Right ventricle myocardium inferior (tissue), 1 donor: ENCODE measurements around the gene KRTAP1-4. TPM values are rescaled to one million over a fixed set of nuclear protein-coding genes. Genes with fewer than 3 reads are reported as not detected.
"Not testable (repeated sequence)": the region's sequence is repeated elsewhere in the genome, so short reads cannot be mapped to it uniquely, and the experiment has no call there.

Experiments
- ATAC-seq: fragments of 200-7000 bp; cut with Tn5 transposase; one replicate; pipeline ENCODE4 v1.9.1; 2020; ENCODE audit warnings: mild to moderate bottlenecking, moderate library complexity
- DNase-seq: peaks from one replicate; pipeline ENCODE4 v3.0.0; 2021; ENCODE audit errors: missing footprints
- intact Hi-C: fragments of 100-400 bp; cut with DNase I; formaldehyde crosslinking; loops from one replicate; pipeline ENCODE4 v1.11.0; 2022
- long read RNA-seq: library from polyadenylated mRNA; unstranded; transcript quantifications from one replicate; pipeline ENCODE4 v2.0.0, GENCODE V29; 2021
- total RNA-seq: library from RNA; stranded (reverse); fragmentation: NEBNext Ultra II Directional; extraction: Animal tissue kit (Norgen Biotek cat#: 25700); gene quantifications from one replicate; pipeline ENCODE4 v1.2.1, GENCODE V29; 2021
- donor health status: DM: no; HTN: yes; CAD: no; lungs with severe emphysema.

KRTAP1-4 gene, protein sequence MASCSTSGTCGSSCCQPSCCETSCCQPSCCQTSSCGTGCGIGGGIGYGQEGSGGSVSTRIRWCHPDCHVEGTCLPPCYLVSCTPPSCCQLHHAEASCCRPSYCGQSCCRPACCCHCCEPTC
- total RNA-seq: not detected
- long read RNA-seq: 0 reads

DNA sequence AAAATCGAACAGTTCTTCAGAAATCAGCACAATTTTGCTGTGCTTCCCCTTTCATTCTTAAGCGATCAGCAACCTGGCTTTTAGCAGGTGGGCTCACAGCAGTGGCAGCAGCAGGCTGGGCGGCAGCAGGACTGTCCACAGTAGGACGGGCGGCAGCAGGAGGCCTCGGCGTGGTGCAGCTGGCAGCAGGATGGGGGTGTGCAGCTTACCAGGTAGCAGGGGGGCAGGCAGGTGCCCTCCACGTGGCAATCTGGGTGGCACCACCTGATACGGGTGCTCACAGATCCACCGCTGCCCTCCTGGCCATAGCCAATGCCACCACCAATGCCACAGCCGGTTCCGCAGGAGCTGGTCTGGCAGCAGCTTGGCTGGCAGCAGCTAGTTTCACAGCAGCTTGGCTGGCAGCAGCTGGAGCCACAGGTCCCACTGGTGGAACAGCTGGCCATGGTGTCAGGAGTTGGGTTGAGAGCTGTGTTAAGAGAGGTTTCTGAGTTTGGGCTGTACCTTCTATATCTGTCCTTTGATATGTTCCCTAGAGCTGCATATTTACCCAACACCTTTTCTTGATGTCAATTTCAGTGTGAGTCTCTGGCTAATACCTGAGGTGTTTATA is at the start of gene KRTAP1-4:
KRTAP1-4 (minus strand) TSS at position 563 of the 613 bp plus-strand sequence; CDS start at position 446, 117 bp downstream.
- no peak for DNase-seq
- intact Hi-C loops: no loop called here
- no peak for ATAC-seq

DNA sequence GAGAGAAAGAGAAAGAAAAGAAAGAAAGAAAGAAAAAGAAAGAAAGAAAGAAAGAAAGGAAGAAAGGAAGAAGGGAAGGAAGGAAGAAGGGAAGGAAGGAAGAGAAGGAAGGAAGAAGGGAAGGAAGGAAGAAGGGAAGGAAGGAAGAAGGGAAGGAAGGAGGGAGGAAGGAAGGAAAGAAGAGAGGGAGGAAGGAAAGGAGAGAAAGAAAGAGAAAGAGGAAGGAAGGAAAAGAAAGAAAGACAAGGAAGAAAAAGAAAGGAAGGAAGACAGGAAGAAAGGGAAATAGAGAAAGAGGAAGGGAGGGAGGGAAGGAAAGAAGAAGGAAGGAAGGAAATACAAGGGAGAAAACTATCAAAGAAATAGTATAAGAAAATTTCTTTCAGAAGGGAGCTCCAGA is 46.8 kb upstream of the KRTAP1-4 start:
- intact Hi-C loops: no loop called here
- no peak for ATAC-seq
- no peak for DNase-seq

DNA sequence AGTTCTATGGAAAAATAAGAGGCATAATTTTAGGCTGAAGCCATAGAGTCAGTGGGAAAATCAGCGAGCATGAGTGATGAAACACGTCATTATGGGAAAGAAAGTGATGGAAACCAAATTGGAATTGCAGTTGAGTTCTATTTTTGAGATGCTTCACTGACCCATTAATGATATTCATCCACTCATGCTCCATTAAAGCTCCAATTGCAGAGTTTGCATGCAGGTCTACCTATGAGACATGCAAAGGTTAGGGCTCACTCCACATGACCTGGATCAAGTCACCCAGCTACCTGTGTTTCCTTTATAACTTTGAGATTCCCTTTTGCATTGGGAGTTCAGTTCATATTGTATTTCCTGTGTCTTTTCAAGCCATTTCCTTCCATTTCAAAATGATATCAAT is 43.7 kb upstream of the KRTAP1-4 start:
- DNase-seq (no peak), ATAC-seq (no peak)
- intact Hi-C loops: no loop called here

DNA sequence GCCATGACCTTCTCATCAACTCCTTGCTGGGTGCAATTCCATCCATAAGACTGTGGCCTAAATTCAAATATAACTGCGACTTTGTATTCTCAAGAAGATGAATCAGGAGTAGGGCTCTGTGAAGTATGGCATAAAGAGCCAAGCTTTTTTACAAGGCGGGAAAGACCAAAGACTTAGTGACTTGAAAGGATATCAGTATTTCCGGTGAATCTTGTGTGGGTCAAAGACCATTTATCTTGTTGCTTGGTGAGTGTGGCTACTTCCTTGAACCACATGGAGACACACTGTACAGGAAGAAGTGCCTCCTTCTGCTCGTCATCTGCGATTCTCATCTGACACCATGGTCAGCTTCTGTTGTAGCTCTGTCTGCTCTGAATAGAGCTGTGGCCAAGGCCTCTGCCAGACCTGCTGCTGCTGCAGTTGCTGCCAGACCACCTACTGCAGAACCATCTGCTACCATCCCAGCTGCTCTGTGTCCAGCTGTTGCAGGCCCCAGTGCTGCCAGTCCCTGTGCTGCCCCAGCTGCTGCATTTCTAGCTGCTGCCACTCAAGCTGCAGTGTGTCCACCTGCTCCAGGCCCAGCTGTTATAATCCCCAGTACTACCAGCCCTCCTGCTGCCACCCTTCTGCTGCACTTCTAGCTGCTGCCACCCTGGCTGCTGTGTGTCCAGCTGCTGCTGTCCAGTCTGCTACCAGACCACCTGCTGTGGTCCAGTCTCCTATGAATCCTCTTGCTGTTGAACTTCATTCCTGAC is 41.8 kb upstream of the KRTAP1-4 start:
- ATAC-seq: no peak
- intact Hi-C loops: no loop called here
- no peak for DNase-seq

DNA sequence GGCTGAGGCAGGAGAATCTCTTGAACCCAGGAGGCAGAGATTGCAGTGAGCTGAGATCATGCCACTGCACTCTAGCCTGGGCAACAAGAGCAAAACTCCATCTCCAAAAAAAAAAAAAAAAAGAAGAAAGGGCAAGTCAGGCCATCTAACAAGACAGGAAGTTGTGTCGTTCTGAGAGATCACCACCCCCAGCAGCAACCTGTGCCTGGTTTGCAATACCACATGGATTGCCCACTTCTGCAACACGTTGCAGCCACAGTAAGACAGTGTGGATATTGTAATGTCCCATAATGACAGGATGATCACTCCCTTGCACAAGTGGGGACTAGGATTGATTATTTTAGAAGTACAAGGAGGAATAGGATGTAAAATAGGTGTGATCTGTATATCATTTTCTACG is 39.0 kb upstream of the KRTAP1-4 start:
- intact Hi-C loops: no loop called here
- DNase-seq (no peak), ATAC-seq (no peak)

DNA sequence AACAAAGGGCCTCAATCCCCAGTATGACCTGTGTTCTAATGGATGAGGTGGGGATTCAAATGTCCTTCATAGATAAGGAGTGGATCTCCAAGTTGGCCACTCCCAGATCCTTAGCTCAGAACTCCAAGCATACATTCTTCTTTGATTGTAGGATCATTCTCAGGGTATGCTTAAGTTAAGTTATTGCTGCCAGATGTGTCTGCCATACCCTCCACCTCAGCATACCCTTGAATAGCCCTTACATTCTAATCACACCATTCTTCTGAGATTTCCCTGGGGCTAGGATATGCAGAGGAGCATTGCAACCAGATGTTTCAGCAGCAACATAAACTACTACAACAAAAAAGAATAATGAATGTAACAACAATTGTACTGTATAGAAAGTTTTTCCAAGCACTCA is 37.3 kb upstream of the KRTAP1-4 start:
- intact Hi-C loops: no loop called here

DNA sequence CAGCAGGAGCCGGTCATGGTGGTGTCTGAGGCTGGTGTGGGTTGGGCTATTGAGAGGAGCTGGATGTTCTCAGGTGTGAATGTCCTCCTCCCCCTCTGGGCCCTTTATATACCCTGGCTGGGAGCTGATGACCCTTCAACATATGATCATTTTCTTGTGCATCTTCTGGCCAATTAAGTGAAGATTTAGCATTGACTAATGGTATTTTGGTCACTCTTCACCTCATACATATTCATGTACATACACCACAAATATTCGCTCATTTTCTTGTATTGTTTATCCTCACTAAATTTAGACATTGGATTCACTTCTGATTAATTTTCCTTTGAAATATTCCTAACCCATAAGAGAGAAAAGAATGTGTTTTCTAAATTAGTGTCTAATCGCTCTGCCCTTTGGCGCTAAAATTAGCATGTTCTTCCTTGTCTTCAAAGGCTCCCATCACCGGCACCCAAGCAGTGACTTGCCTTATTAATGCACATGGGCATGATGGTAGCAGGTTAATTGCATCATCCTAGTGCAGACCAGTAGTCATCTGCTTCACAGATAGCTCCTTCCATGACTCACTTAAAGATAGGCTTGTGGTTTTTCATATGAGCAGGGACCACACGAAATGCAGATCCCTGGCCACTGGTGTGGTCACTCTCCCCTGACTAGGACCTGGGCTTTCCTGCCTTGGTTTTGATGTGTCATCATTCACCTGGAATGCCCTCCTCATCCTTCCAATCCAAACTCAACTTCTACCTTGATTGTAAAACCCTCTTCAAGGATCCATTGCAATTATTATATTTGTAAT is 36.0 kb upstream of the KRTAP1-4 start, which contains the start of gene KRTAP2-4:
KRTAP2-4 (minus strand) TSS at position 51 of the 796 bp plus-strand sequence; CDS start at position 17, 34 bp downstream.
- DNase-seq (no peak), ATAC-seq (no peak)
- intact Hi-C loops: no loop called here

More for the DNA sequence above, 37.3 kb upstream of the KRTAP1-4 start:
- ATAC-seq: no peak
- no peak for DNase-seq

DNA sequence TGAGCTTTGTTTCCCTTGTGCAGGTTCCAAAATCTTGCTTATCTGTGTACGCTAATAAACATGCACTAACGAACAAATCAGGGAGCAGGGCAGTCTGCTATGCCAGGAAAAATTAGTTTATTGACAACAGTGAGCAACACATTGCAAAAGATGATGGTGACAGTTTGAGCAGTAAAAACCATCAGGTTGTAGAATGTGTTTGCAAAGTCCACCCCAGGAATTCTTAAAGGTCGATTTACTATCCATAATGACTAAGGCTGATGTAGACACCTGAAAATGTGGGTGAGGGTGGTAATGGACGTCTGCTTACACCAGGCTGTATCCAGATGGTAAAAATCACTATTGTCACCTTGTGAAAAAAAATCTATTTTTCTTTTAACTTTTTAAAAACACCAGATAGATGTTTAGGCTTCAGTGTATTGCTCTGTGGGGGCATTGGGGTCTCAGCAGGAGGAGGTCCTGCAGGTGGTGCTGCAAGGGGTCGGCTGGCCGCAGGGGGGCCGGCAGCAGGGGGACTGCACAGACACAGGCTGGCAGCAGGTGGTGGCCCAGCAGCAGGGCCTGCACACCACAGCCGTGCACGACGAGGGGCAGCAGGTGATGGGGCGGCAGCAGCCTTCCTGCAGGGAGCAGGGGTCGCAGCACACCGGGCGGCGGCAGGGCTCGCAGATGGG is 35.2 kb upstream of the KRTAP1-4 start:
- DNase-seq, intact Hi-C loops: not testable (repeated sequence)

DNA sequence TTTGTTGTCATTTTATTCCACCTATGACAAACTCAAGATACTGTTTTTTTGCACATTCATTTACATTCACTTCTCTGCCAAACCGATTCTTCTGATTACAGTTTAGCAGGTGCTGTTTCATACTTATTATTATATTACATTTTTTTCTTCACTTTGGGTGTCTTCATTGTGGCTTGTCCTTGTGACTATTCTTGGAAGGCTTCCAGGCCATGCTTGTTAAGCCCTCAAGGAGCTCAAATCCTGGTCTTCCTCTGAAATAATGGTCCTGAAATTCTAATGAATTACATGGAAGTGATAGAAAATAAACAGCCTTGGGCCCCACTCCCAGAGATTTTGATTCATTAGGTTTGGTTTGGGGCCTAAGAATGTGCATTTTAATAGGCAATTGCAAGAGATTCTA is 34.3 kb upstream of the KRTAP1-4 start:
- DNase-seq (no peak), ATAC-seq (no peak)
- intact Hi-C loops: no loop called here

More for the DNA sequence above, 35.2 kb upstream of the KRTAP1-4 start:
- not testable (repeated sequence) for ATAC-seq

DNA sequence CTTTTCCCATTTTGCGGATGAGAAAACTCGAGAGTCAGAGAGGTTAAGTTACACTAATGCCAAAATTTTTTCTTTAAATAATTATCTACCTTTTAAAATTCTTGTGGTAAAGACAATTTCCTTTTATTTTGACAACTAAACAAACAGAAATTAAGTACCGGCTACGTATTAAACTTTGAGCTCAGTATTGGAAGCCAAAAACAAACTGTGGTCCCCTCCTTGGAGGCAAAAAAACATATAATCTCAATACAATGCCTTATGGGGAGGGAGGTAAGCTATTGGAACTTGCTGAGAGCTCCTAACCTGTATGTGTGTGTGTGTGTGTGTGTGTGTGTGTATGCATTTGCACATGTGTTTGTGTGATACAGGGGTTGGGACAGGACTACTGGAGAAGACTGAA is 33.5 kb upstream of the KRTAP1-4 start:
- ATAC-seq: no peak
- DNase-seq: no peak
- intact Hi-C loops: no loop called here

DNA sequence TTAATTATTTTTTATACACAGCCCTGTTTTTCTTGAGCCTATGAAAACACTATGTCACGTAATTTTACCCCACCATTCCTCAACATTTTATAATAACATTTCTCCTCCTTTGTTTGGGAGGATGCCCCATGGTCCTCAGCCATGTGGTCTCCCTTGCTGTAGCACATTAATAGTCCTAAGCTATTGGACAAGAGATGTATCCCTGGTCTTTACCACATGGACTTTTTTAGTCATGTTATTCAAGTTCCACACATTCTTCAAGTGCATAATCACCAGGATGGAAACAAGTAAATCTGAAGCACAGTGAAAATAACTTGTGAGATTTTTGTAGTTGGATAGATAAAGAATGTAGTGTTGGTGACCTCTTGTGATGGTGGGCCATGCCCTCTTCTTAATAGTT is 32.0 kb upstream of the KRTAP1-4 start:
- intact Hi-C loops: no loop called here
- no peak for DNase-seq
- ATAC-seq: no peak

DNA sequence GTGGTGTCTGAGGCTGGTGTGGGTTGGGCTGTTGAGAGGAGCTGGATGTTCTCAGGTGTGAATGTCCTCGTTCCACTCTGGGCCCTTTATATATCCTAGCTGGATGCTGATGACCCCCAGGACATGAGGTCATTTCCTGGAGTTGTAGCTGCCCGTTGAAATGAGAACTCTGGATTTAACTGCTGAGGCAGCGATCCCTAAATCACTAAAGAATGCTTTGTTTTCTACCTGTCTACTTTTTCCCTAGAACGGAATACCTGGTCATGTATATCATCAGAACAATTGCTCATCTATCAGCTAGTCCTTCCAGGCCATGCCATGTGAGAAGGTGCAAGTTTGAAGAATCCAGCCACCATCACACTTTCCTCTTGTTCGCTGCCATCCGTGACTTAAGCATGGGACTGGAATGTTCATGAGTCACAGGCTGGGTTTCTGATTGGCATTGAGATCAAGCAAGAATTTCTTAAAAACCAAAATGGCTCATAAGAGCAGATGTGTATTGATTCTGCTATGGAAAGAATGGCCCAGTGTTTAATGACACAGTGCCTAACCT is 30.1 kb upstream of the KRTAP1-4 start, which contains the start of gene KRTAP2-3:
KRTAP2-3 (minus strand) TSS at position 63 of the 553 bp plus-strand sequence. CDS start 64 bp downstream, outside the sequence.
- ATAC-seq: no peak
- intact Hi-C loops: no loop called here
- no peak for DNase-seq

DNA sequence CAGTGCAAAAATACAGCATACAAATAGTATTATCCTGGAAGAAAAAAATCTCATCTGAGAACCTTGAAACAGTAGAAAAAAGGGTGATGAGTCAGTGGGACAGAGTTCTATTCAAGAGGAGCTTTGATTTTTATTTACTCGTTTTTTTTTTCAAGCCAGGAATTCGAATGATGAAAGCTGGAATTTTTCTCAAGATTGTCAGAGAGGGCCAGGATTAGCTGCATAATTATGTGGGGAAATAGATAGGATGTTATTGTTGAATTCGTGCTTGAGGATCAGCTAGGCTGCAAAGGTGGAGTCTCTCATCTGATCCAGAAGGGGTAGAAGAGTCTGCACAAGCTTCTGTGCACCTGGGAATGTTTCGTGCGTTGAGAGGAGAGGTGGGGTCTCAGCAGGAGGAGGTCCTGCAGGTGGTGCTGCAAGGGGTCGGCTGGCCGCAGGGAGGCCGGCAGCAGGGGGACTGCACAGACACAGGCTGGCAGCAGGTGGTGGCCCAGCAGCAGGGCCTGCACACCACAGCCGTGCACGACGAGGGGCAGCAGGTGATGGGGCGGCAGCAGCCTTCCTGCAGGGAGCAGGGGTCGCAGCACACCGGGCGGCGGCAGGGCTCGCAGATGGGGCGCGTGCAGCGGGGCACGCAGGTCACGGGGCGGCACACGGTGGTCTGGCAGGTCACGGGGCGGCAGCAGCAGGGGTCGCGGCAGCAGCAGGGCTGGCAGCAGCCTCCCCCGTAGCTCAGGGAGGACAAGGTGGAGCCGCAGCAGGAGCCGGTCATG is 29.5 kb upstream of the KRTAP1-4 start:
- ATAC-seq, DNase-seq, intact Hi-C loops: not testable (repeated sequence)

DNA sequence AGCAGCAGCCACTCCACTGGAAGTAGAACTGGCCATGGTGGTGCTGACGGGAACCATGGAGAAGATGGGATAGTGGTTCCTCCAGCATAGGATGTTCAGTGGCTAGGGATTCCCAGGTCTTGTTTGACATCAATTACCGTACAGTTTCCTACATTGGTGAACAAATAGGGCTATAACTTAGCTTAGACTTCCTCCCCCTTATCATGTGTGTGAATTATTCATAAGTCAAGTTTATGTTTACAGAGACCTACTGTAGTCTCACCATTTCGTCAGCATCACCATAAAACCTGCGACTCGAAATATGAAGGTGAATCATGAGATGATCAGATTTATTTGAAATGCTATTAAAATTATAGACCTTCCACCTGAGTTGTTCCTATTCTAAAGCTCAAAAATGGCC is 28.7 kb upstream of the KRTAP1-4 start:
- no peak for ATAC-seq

DNA sequence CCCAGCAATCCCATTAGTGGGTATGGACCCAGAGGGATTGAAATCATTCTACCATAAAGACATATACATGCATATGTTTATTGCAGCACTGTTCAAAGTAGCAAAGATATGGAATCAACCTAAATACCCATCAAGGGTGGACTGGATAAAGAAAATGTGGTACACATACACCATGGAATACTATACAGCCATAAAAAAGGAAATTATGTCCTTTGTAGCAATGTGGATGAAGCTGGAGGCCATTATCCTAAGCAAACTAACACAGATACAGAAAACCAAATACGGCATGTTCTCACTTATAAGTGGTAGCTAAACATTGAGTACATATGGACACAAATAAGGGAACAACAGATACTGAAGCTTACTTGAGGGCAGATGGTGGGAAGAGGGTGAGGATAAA is 27.6 kb upstream of the KRTAP1-4 start:
- ATAC-seq: no peak
- intact Hi-C loops: no loop called here
- DNase-seq: no peak

More for the DNA sequence above, 28.7 kb upstream of the KRTAP1-4 start:
- intact Hi-C loops: no loop called here
- no peak for DNase-seq

DNA sequence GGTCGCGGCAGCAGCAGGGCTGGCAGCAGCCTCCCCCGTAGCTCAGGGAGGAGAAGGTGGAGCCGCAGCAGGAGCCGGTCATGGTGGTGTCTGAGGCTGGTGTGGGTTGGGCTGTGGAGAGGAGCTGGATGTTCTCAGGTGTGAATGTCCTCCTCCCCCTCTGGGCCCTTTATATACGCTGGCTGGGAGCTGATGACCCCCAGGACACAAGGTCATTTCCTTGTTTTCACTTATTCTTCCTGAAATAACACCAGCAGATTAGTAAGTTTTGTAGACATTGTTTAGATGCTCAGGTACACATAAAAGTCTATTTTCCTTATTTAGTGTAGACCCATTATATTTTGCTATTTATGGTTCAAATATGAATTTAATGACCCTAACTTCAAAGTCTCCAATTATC is 25.1 kb upstream of the KRTAP1-4 start, which contains the start of gene KRTAP2-2:
KRTAP2-2 (minus strand) TSS at position 101 of the 400 bp plus-strand sequence; CDS start at position 82, 19 bp downstream.
- intact Hi-C loops, DNase-seq, ATAC-seq: not testable (repeated sequence)

DNA sequence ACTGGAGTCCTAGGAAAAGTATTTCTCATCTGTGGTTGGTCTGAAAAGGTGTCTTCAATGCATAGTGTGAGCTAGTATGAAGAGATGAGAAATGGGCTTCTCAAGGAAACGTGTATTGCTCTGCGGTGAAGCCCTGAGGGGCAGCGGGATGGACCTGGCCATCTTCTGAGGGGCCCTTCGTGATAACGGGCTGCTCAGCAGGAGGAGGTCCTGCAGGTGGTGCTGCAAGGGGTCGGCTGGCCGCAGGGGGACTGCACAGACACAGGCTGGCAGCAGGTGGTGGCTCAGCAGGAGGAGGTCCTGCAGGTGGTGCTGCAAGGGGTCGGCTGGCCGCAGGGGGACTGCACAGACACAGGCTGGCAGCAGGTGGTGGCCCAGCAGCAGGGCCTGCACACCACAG is 24.6 kb upstream of the KRTAP1-4 start:
- DNase-seq, ATAC-seq, intact Hi-C loops: not testable (repeated sequence)
